AG10803 (cell line): ENCODE data around the gene OR4D1.
"Not testable (repeated sequence)": the region's sequence is repeated elsewhere in the genome, so short reads cannot be mapped to it uniquely, and the experiment has no call there.

ENCODE experiments used
- DNase-seq: peaks from one replicate; pipeline ENCODE4 v3.0.0; 2010; ENCODE audit warnings: low read depth
- H3K4me3 ChIP-seq: 2 replicates; pipeline ENCODE4 v1.5.1; 2011; ENCODE audit warnings: mild to moderate bottlenecking, low read length, control low read depth
- TF ChIP-seq, protein P1 (sequence below): conservative IDR thresholded peaks from 2 replicates; pipeline ENCODE4 v1.5.1; 2011; ENCODE audit warnings: mild to moderate bottlenecking, low read length, control low read depth, inconsistent platforms

Gene OR4D1

DNA sequence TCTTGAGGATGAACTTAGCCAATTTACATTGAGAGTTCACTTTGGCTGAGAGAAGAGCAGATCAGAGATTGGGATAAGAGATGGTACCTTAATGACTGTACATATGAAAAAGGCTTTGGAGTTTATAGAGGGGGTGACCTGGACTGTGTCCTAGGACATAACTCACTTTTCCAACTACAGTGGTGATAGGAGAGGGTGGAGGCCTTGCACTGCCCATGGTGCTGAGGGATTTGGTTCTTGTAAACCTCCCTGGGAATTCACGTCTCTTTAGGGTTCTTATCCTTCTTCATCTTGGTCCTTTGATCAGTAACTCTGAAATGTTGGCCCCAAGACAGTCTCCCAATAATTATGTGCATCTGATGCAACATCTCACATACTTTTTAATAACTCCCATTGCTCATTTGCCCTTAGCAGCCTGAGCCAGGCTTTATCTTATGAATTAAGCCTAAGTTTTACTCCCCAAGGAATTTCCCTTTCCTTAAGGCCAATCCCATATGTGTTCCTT, at the start of gene OR4D1:
Gene OR4D1 (plus strand): TSS at position 455 of the 505 bp plus-strand sequence. CDS start 6,770 bp downstream, outside the sequence.
- TF ChIP-seq, protein P1, sequence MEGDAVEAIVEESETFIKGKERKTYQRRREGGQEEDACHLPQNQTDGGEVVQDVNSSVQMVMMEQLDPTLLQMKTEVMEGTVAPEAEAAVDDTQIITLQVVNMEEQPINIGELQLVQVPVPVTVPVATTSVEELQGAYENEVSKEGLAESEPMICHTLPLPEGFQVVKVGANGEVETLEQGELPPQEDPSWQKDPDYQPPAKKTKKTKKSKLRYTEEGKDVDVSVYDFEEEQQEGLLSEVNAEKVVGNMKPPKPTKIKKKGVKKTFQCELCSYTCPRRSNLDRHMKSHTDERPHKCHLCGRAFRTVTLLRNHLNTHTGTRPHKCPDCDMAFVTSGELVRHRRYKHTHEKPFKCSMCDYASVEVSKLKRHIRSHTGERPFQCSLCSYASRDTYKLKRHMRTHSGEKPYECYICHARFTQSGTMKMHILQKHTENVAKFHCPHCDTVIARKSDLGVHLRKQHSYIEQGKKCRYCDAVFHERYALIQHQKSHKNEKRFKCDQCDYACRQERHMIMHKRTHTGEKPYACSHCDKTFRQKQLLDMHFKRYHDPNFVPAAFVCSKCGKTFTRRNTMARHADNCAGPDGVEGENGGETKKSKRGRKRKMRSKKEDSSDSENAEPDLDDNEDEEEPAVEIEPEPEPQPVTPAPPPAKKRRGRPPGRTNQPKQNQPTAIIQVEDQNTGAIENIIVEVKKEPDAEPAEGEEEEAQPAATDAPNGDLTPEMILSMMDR: no peak
- DNase-seq: no peak
- H3K4me3 ChIP-seq: no peak within 1 kb of the TSS

DNA sequence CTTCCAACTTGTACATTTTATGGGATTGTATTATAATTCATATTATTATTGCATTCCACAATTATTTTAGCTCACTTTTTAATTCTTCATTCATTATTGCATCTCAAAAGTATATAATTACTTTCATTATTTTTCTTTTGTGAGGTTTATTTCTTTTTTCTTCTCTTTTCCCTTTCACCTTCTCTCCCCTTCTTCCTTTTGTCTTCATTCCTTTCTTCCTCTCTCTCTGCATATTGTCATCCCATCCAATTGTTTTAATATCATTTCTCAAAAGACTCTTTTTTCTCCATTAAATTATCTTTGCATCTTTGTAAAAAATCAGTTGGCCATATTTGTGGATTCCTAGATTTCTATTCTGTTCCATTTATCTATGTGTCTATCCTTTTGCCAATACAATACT, 47.7 kb upstream of the OR4D1 start:
- DNase-seq: no peak
- TF ChIP-seq, protein P1: no peak
- no peak overlapping the region for H3K4me3 ChIP-seq

DNA sequence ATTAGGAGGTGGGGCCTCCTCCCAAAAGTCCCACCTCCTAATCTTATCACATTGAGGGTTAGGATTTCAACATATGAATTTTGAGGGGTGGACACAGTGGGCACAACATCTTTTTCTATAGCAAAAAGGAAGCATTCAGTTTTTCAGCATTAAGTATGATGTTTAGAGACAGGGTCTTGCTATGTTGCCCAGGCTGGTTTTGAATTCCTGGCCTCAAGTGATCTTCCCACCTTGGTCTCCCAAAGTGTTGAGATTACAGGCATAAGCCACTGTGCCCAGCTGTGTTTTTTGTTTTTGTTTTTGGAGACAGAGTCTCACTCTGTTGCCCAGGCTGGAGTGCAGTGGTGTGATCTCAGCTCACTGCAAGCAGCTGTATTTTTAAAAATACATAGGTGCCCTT, 46.3 kb upstream of the OR4D1 start:
- H3K4me3 ChIP-seq, DNase-seq: not testable (repeated sequence)

DNA sequence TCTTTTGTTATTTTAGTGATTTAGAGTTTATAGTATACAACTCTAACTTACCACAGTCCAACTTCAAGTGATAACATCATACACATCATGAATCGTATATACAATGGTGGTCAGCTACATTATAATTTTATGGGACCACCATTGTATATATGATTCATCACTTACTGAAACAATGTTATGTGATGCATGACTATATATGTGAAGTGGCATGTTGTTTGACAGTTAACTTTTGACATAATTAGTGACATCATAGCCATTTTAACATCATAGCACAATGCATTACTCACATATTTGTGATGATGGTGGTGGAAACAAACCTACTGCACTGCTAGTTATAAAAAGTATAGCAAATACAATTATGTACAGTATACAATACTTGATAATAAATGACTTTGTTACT, 43.1 kb upstream of the OR4D1 start:
- no peak overlapping the region for H3K4me3 ChIP-seq
- TF ChIP-seq, protein P1: no peak
- no peak for DNase-seq

DNA sequence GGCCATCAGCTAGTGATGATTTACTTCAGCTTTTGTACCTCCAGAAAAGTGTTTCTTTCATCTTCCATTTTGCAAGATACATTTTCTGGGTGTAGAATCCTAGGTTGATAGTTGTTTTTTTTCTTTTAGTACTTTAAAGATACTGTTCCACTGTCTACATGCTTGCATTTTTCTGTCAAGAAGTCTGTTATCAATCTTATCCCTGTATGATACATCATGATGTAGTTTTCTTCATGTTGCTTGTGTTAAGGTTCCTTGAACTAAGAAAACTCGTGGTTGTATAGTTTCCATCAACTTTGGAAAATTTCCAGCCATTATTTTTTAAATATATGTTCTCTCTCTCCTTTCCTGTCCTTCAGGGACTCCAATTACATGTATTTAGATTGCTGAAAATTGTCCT, 40.9 kb upstream of the OR4D1 start:
- no peak for DNase-seq
- no peak overlapping the region for H3K4me3 ChIP-seq
- TF ChIP-seq, protein P1: no peak

DNA sequence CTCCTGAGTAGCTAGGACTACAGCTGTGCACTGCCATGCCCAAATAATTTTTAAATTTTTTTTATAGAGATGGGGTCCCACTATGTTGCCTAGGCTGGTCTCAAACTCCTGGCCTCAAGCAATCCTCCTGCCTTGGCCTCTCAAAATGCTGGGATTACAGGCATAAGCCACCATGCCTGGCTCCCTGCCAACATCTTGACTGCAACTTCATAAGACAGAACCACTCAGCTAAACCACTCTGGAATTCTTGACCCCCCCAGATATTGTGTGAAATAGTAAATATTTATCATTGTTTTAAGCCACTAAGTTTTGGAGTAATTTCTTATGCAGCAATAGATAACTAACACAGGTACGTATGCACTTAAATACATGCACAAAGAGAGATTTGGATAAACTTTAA, 39.0 kb upstream of the OR4D1 start:
- H3K4me3 ChIP-seq: no peak overlapping the region
- DNase-seq: no peak
- TF ChIP-seq, protein P1: no peak

DNA sequence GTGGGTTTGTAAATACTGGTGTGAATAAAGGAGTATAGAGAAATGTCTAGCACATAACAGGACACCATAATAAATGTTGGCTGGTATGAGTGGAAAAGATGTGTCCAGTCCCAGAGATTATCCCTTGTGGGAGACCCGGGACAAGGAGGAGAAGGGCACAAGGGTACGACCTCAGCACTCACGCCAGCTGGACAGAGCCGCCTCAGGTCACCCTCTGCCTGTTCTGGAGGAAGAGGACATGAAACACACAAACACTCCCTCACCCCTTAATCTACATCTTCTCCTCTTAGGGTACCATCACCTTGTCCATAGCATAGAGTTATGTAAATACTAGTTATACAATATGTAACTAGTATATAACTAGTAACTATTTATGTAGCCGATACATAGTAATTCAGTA, 38.2 kb upstream of the OR4D1 start:
- TF ChIP-seq, protein P1: no peak
- no peak for DNase-seq
- no peak overlapping the region for H3K4me3 ChIP-seq

DNA sequence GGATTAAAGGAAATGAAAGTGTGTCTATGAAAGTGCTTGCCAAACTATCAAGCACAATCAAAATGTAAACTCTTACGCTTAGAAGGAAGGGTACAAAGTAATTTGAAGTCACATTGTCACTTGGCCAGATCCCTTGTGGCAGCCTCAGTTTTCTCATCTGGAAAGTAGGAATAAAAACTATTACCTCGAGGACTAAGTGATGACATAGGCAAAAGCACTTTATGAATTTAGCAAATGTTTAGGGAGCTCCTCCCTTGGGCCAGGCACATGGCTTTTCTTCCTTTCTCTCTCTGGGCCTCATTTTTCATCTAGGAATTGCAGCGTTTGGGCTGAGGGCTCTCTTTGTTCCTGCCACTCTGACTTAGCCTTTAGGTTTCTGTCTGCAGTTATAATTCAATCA, 36.5 kb upstream of the OR4D1 start:
- DNase-seq: no peak
- TF ChIP-seq, protein P1: no peak
- no peak overlapping the region for H3K4me3 ChIP-seq
